Keratinocyte (primary cell): Measurements from ENCODE around the gene RNF112. TPM values are rescaled to one million over a fixed set of nuclear protein-coding genes. Genes with fewer than 3 reads are reported as not detected.

ENCODE experiments used
- DNase-seq: peaks from one replicate; pipeline ENCODE4 v3.0.0-alpha.2; 2011; ENCODE audit warnings: low read depth, missing footprints, low spot score
- FAIRE-seq: peaks from 2 replicates; lab custom pipeline; 2011; peaks lifted over from hg19 to GRCh38; lab: Jason Lieb, UNC
- H2AFZ ChIP-seq: 2 replicates; pipeline ENCODE4 v1.6.0; 2012; ENCODE audit warnings: low read length, control low read depth, inconsistent platforms; ENCODE audit not compliant: control insufficient read depth
- H3K27ac ChIP-seq: 2 replicates; pipeline ENCODE4 v1.5.1; 2011; ENCODE audit warnings: low read length; ENCODE audit not compliant: control insufficient read depth, insufficient read depth
- H3K27me3 ChIP-seq: 3 replicates; pipeline ENCODE4 v1.6.0; 2011; ENCODE audit warnings: low read length; ENCODE audit not compliant: control insufficient read depth, insufficient read depth; ENCODE audit errors: extremely low read depth
- H3K36me3 ChIP-seq, 2 experiments: 2 replicates in 1 of 2; 3 replicates in 1 of 2; pipeline ENCODE4 v1.5.1; 2011; ENCODE audit warnings: low read length in 2 of 2, mild to moderate bottlenecking in 1 of 2; ENCODE audit not compliant: control insufficient read depth in 2 of 2, insufficient read depth in 2 of 2; ENCODE audit errors: extremely low read depth in 1 of 2
- H3K4me1 ChIP-seq: 3 replicates; pipeline ENCODE4 v1.5.1; 2011; ENCODE audit warnings: low read length; ENCODE audit not compliant: control insufficient read depth, insufficient read depth; ENCODE audit errors: extremely low read depth
- H3K4me2 ChIP-seq: 3 replicates; pipeline ENCODE4 v1.6.0; 2011; ENCODE audit warnings: low read depth, low read length; ENCODE audit not compliant: control insufficient read depth, insufficient read depth; ENCODE audit errors: extremely low read depth
- H3K4me3 ChIP-seq, 3 experiments: fragments of 200-600 bp in 1 of 3; sonication (generic) in 1 of 3; 2 replicates in 2 of 3; 3 replicates in 1 of 3; pipeline ENCODE4 v1.5.1; 2011 to 2016; ENCODE audit warnings: low read length in 3 of 3, mild to moderate bottlenecking in 3 of 3, control low read depth in 2 of 3, inconsistent platforms in 1 of 3, low read depth in 1 of 3, mixed read lengths in 1 of 3, mixed run types in 1 of 3, moderate library complexity in 1 of 3; ENCODE audit not compliant: control insufficient read depth in 2 of 3, insufficient read depth in 2 of 3; ENCODE audit errors: extremely low read depth in 1 of 3
- H3K79me2 ChIP-seq: 2 replicates; pipeline ENCODE4 v1.6.0; 2012; ENCODE audit warnings: low read length; ENCODE audit not compliant: control insufficient read depth, insufficient read depth
- H3K9ac ChIP-seq: 3 replicates; pipeline ENCODE4 v1.6.0; 2011; ENCODE audit warnings: low read length; ENCODE audit not compliant: control insufficient read depth, insufficient read depth; ENCODE audit errors: extremely low read depth
- H3K9me1 ChIP-seq: 3 replicates; pipeline ENCODE4 v1.6.0; 2011; ENCODE audit warnings: low read length; ENCODE audit not compliant: control insufficient read depth, insufficient read depth; ENCODE audit errors: extremely low read depth
- H3K9me3 ChIP-seq: 2 replicates; pipeline ENCODE4 v1.5.1; 2012; ENCODE audit warnings: low read depth, low read length; ENCODE audit not compliant: control insufficient read depth
- H4K20me1 ChIP-seq: 3 replicates; pipeline ENCODE4 v1.6.0; 2011; ENCODE audit warnings: low read length; ENCODE audit not compliant: control insufficient read depth, insufficient read depth; ENCODE audit errors: extremely low read depth
- CTCF ChIP-seq, 3 experiments: IDR thresholded peaks in 1 of 3; conservative IDR thresholded peaks in 1 of 3; optimal IDR thresholded peaks in 1 of 3; 2 replicates in 2 of 3; 3 replicates in 1 of 3; pipeline versions ENCODE3 to v1.5.1; 2011; ENCODE audit warnings: low read length in 3 of 3, mild to moderate bottlenecking in 3 of 3, moderate library complexity in 2 of 3, control low read depth in 1 of 3, inconsistent platforms in 1 of 3; ENCODE audit not compliant: insufficient read depth in 2 of 3; ENCODE audit errors: extremely low read depth in 1 of 3
- EZH2 ChIP-seq: IDR thresholded peaks from one replicate; pipeline ENCODE4 v1.6.1; 2012; ENCODE audit warnings: inconsistent platforms, mild to moderate bottlenecking, low read length, moderate library complexity
- dilution Hi-C: fragments of 300-500 bp; cut with MboI; formaldehyde crosslinking; loops from one replicate; pipeline ENCODE4 v1.7.0; 2020; ENCODE audit warnings: low sequenced_read_pairs; ENCODE audit not compliant: extremely low pct_ligation_motif_present
- polyA plus RNA-seq, 5 experiments: library from polyadenylated mRNA; depleted of rRNA in 3 of 5; stranded (reverse) in 3 of 5; stranded (forward) in 1 of 5; unstranded in 1 of 5; fragments of >200 nt; gene quantifications; 1 replicate in 1 of 5; 2 replicates in 3 of 5; 3 replicates in 1 of 5; pipeline versions ENCODE4 v1.2.1 to v1.2.3, GENCODE V29; 2011 to 2012; ENCODE audit warnings: missing spikeins in 2 of 5, low read depth in 1 of 5, low replicate concordance in 1 of 5

RNF112 gene
- polyA plus RNA-seq, 1 donor (not counting 4 experiments of a cell fraction or from before 2014, with no cell fraction given) = 0.05 TPM

- FAIRE-seq (no peak), DNase-seq (no peak)
- Histone ChIP-seq H3K79me2 (no peaks in the 10 kb centered on the region), H2AFZ (no peak overlapping the region), H3K4me2 (no peak overlapping the region), H3K9me3 (no peaks in the 10 kb centered on the region), H3K36me3 (no peaks in the 10 kb centered on the region), H3K4me1 (peaks cover 14% of the 10 kb centered on the region), H3K27ac (no peak overlapping the region), H4K20me1 (no peaks in the 10 kb centered on the region), H3K9me1 (peaks cover 2% of the 10 kb centered on the region), H3K4me3 (no peak overlapping the region), H3K9ac (no peak overlapping the region), H3K27me3 (peaks cover 11% of the 10 kb centered on the region)
- dilution Hi-C loops = no loop called here
- no peak for TF ChIP-seq CTCF (optimal IDR thresholded peaks at IDR 0.05 in 1 of 3, IDR thresholded peaks at IDR 0.05 in 1 of 3, conservative IDR thresholded peaks at IDR 0.05 in 1 of 3; ENCODE audit: extremely low read depth in 1 of 3, insufficient read depth in 2 of 3, low read length in 3 of 3)
- no peak for TF ChIP-seq EZH2
Measured at GRCh38 chr17:19413761-19414160, 2.7 kb downstream of the RNF112 start.

- no peak for TF ChIP-seq CTCF (optimal IDR thresholded peaks at IDR 0.05 in 1 of 3, IDR thresholded peaks at IDR 0.05 in 1 of 3, conservative IDR thresholded peaks at IDR 0.05 in 1 of 3; ENCODE audit: extremely low read depth in 1 of 3, insufficient read depth in 2 of 3, low read length in 3 of 3)
- TF ChIP-seq EZH2 = no peak
- H3K4me2 ChIP-seq = no peak overlapping the region
- H3K4me1 ChIP-seq = peaks cover 7% of the 10 kb centered on the region
- H3K79me2 ChIP-seq = no peaks in the 10 kb centered on the region
- H2AFZ ChIP-seq = no peak overlapping the region
- no peaks in the 10 kb centered on the region for H4K20me1 ChIP-seq
- DNase-seq (no peak), FAIRE-seq (no peak)
- H3K9me1 ChIP-seq = peaks cover 2% of the 10 kb centered on the region
- H3K27ac ChIP-seq = no peak overlapping the region
- peaks cover 11% of the 10 kb centered on the region for H3K27me3 ChIP-seq
- no peaks in the 10 kb centered on the region for H3K36me3 ChIP-seq
- no peak overlapping the region for H3K9ac ChIP-seq
- H3K9me3 ChIP-seq = no peaks in the 10 kb centered on the region
- dilution Hi-C loops = no loop called here
- no peak overlapping the region for H3K4me3 ChIP-seq
Measured at GRCh38 chr17:19414396-19415280, 3.6 kb downstream of the RNF112 start.
